ENCODE results near the gene DCP2.
"Not testable (repeated sequence)": the region's sequence is repeated elsewhere in the genome, so short reads cannot be mapped to it uniquely, and the experiment has no call there.

Gene DCP2

DNA sequence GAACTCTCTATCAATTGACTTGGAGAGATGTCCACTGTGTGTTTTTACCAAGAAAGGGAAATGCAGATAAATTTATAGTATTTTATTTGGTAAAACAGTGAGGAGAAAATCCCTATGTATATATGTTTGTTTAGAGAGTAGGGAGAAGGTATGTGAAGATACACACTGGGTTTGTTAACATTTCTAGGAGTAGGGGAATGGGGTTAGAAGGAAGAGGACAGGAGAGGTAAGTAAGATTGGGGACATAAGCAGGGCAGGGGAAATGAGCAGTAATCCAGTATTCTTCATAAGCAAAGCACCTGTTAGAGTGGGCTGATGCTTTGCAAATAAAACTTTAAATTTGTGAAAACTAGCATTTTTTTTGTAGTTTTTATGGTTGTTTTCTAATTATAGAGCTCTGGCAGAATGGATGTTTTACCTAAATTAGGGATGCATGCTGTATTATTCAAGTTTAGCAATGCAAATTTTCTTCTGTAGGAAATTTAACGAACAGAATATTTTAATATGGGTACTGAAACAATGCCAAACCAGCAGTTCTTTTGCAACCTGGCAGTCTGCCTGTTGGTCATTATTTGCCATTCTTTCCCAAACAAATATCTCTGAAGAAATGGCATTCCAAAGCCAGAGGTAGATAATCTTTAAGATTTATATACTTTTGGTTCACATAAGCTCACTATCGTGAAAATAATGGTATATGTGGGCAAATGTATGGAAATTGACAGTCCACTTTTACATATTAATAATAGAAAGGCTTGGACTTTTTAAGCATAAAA lies 19.4 kb upstream of the DCP2 start:
- no peaks in the 10 kb centered on the region for H3K27me3 ChIP-seq (ENCODE audit: insufficient read depth, low read length)
- no peak overlapping the region for H2AFZ ChIP-seq (ENCODE audit: low read depth, low read length)
- no peaks in the 10 kb centered on the region for H3K36me3 ChIP-seq (ENCODE audit: insufficient read depth, low read length)
- peaks cover 21% of the 10 kb centered on the region for H3K4me1 ChIP-seq (ENCODE audit: insufficient read depth, low read length)
- H3K4me3 ChIP-seq (ENCODE audit: low read length) = no peak overlapping the region
- no peaks in the 10 kb centered on the region for H3K9me3 ChIP-seq (ENCODE audit: low read length)

DNA sequence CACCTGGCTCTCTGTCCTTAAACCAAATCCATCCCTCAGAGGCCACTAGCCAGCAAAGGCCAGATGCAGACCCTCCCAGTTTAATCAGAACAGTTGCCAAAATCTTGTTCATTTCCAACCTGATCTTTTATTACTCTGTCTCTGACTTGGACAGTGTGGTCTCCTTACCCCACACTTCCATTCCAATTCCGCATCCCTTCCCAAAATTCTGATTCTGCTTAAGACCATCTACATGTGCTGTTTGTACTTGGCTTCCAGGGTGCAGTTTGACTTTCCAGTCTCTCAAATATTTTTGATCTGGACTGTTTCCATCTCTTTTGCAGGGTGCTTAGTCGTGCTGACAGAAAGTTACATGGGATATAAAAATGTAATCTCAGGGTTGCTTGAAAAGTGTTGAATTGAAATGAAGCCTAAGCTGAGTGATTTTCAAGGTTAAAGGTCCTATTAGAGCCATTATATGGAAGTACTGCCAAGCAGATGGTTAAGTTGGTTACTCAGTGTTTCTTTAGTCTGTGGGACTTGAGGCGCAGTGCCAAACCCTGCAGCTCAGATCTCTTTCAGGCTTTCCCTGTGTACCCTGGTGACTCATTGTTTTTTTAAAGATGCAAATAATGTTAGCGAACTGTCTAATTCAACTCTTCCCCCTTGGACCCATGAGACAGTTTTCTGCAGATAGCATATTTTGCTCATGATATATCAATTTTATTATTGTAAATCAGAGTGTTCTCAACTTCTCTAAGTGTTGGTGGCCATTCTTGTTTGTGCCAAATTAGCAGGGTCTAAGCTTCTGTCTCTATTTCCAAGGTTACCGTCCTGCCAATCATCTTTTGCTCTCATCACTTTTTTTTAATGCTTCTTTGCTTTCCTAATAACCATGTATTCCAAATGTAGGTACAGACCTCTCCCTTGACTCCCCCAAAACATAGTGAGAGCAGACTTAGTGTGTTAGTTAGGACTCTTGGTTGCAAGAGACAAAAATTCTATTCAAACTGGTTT lies 18.2 kb upstream of the DCP2 start:
- Histone ChIP-seq H3K4me3 (ENCODE audit: low read length) (no peak overlapping the region), H2AFZ (ENCODE audit: low read depth, low read length) (peak overlapping the region; percentile 26), H3K4me1 (ENCODE audit: insufficient read depth, low read length) (peaks cover 21% of the 10 kb centered on the region), H3K9me3 (ENCODE audit: low read length) (no peaks in the 10 kb centered on the region), H3K27me3 (ENCODE audit: insufficient read depth, low read length) (no peaks in the 10 kb centered on the region), H3K36me3 (ENCODE audit: insufficient read depth, low read length) (no peaks in the 10 kb centered on the region)

DNA sequence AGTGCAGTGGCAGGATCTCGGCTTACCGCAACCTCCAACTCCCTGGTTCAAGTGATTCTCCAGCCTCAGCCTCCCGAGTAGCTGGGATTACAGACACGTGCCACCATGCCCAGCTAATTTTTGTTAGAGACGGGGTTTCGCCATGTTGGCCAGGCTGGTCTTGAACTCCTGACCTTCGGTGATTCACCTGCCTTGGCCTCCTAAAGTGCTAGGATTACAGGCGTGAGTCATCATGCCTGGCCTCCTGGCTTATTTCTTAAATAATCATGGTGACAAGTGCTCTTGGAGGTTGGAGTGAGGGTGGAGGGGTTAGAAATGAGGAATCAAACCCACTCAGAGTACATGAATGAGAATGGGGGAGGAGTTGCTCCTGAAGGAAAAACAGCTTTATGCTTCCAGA lies 16.7 kb upstream of the DCP2 start:
- not testable (repeated sequence) for H3K4me3 ChIP-seq (ENCODE audit: low read length); H2AFZ ChIP-seq (ENCODE audit: low read depth, low read length); H3K27me3 ChIP-seq (ENCODE audit: insufficient read depth, low read length); H3K9me3 ChIP-seq (ENCODE audit: low read length); H3K36me3 ChIP-seq (ENCODE audit: insufficient read depth, low read length)
- H3K4me1 ChIP-seq (ENCODE audit: insufficient read depth, low read length) = peaks cover 21% of the 10 kb centered on the region

DNA sequence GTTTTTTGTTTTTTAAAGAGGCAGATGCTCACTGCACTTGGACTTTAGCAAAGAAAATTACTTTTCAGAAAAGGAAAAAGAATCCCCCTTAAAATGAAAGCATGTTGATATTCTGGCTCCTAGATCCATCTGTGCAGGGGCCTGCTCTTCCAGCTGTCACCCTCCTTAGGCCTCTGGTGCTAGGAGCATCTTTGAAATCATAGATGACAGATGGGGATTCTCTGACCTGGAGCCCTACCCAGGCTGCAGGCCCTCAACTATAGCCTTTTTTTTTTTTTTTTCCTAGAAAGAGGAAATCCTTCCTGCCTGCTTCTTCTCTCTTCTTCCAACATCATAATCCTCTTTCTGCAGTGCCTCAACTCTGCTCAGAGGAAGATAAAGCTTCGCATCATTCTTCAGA lies 16.3 kb upstream of the DCP2 start:
- H3K9me3 ChIP-seq (ENCODE audit: low read length) = no peaks in the 10 kb centered on the region
- H3K4me1 ChIP-seq (ENCODE audit: insufficient read depth, low read length) = peaks cover 21% of the 10 kb centered on the region
- H2AFZ ChIP-seq (ENCODE audit: low read depth, low read length) = no peak overlapping the region
- no peak overlapping the region for H3K4me3 ChIP-seq (ENCODE audit: low read length)
- H3K36me3 ChIP-seq (ENCODE audit: insufficient read depth, low read length) = no peaks in the 10 kb centered on the region
- no peaks in the 10 kb centered on the region for H3K27me3 ChIP-seq (ENCODE audit: insufficient read depth, low read length)

DNA sequence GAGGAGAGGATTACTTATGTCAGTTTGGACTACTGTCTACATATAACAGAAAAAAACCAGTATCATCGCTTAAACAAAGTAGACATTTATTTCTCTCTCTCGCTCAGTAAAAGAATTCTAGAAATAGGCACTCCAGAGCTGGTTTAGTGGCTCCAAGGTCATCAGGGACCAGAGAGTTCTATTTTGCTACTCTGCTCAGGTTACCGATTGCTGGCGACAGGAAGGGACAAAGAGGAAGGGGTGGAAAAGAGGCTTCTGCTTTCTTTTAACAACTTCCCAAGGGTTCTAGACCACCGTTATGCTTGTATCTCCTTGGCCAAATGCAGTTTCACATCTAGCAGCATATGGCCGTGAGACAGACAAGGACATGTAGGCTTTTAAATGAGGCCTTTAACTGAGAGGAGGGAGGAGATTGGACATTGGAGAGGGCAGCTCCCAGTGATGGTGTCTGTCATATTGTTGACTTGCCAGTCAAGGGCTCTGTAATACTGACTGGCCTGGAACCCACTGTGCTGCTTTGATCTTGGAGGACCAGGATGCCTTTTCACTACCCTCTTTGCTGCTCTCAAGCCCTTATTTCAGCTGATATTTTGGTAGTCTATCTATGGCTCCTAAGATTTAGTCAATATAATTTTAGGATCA lies 15.6 kb upstream of the DCP2 start:
- Histone ChIP-seq H2AFZ (ENCODE audit: low read depth, low read length) (no peak overlapping the region), H3K4me1 (ENCODE audit: insufficient read depth, low read length) (peaks cover 21% of the 10 kb centered on the region), H3K36me3 (ENCODE audit: insufficient read depth, low read length) (no peaks in the 10 kb centered on the region), H3K9me3 (ENCODE audit: low read length) (no peaks in the 10 kb centered on the region), H3K27me3 (ENCODE audit: insufficient read depth, low read length) (no peaks in the 10 kb centered on the region), H3K4me3 (ENCODE audit: low read length) (no peak overlapping the region)

DNA sequence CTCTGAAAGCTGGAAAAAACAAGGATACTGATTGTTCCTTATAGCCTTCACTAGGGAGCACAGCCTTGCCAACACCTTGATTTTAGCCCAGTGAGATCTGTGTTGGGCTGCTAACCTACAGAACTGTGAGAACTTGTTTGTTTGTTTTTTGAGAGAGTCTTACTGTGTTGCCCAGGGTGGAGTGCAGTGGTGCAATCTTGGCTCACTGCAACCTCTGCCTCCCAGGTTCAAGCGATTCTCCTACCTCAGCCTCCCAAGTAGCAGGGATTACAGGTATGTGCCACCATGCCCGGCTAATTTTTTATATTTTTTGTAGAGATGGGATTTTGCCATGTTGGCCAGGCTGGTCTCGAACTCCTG lies 13.2 kb upstream of the DCP2 start:
- H3K4me3 ChIP-seq (ENCODE audit: low read length); H3K36me3 ChIP-seq (ENCODE audit: insufficient read depth, low read length); H2AFZ ChIP-seq (ENCODE audit: low read depth, low read length); H3K27me3 ChIP-seq (ENCODE audit: insufficient read depth, low read length); H3K9me3 ChIP-seq (ENCODE audit: low read length): not testable (repeated sequence)
- H3K4me1 ChIP-seq (ENCODE audit: insufficient read depth, low read length) = peaks cover 16% of the 10 kb centered on the region

DNA sequence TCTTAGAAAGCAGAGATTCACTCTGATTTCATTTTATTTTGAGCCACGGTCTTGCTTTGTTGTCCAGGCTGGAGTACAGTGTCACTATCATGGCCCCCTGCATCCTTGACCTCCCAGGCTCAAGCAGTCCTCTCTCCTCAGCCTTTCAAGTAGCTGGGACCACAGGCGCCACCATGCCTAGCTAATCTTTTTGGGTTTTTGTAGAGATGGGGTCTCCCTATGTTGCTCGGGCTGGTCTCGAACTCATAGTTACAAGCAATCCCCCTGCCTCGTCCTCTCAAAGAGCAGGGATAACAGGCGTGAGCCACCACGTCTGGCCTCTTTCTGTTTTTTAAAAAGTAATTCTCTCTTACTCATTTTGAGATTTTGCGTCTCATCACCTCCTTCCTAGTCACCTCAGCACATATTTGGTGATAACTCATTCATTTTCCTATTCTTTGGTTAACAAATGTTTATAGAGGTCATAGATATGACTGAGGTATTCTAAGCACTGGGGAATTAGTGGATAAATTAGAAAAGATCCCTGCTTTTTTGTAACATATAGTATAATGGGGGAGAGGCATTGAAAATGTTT lies 10.8 kb upstream of the DCP2 start:
- Histone ChIP-seq H3K4me1 (ENCODE audit: insufficient read depth, low read length) (peaks cover 6% of the 10 kb centered on the region), H3K9me3 (ENCODE audit: low read length) (no peaks in the 10 kb centered on the region), H3K36me3 (ENCODE audit: insufficient read depth, low read length) (no peaks in the 10 kb centered on the region), H3K4me3 (ENCODE audit: low read length) (no peak overlapping the region), H2AFZ (ENCODE audit: low read depth, low read length) (no peak overlapping the region), H3K27me3 (ENCODE audit: insufficient read depth, low read length) (no peaks in the 10 kb centered on the region)

DNA sequence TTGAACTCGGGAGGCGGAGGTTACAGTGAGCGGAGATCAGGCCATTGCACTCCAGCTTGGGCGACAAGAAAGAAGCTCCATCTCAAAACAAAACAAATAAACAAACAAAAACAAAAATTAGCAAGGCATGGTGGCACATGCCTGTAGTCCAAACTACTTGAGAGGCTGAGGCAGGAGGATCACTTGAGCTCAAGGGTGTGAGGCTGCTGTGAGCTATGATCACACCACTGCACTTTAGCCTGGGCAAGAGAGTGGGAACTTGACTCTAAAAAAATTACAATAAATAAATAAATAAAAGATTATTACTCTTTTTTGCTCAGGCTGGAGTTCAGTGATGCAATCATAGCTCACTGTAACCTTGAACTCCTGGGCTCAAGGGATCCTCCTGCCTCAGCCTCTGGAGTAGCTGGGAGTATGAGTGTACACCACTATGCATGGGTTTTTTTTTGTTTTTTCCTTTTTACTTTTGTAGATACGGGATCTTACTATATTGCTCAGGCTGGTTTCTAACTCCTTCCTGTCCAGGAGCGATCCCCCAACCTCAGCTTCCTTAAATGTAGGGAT lies 9.0 kb upstream of the DCP2 start:
- H3K4me3 ChIP-seq (ENCODE audit: low read length) = no peak overlapping the region
- peaks cover 15% of the 10 kb centered on the region for H3K4me1 ChIP-seq (ENCODE audit: insufficient read depth, low read length)
- H2AFZ ChIP-seq (ENCODE audit: low read depth, low read length) = no peak overlapping the region
- no peaks in the 10 kb centered on the region for H3K27me3 ChIP-seq (ENCODE audit: insufficient read depth, low read length)
- H3K36me3 ChIP-seq (ENCODE audit: insufficient read depth, low read length) = no peaks in the 10 kb centered on the region
- no peaks in the 10 kb centered on the region for H3K9me3 ChIP-seq (ENCODE audit: low read length)

DNA sequence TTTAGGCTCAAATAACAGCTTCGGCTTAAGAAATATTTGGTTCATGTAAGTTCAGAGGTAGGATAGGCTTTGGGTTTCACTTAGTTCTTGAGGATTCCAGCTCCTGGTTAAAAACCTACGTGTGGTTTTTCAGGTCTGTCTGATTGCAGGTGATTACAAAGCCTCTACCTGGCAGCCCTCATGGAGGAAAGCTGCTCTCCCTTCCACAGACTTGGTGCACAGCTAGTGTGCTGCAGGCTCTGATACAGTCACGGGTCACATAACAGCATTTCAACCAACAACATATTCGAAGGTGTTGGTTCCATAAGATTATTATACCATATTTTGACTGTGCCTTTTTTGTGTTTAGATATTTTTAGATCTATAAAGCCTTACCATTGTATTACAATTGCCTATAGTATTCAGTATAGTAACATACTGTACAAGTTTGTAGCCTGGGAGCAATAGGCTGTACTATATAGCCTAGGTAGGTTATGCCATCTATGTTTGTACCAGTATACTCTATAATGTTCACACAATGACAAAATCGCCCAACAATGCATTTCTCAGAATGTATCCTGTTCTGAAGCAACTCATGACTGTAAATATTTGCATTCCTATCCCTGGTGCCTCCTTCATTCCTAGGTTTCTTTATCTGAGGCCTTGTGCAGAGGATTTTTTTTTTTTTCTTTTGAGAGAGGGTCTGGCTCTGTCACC lies 8.0 kb upstream of the DCP2 start:
- Histone ChIP-seq H2AFZ (ENCODE audit: low read depth, low read length) (no peak overlapping the region), H3K4me1 (ENCODE audit: insufficient read depth, low read length) (peaks cover 15% of the 10 kb centered on the region), H3K27me3 (ENCODE audit: insufficient read depth, low read length) (no peaks in the 10 kb centered on the region), H3K36me3 (ENCODE audit: insufficient read depth, low read length) (no peaks in the 10 kb centered on the region), H3K9me3 (ENCODE audit: low read length) (no peaks in the 10 kb centered on the region), H3K4me3 (ENCODE audit: low read length) (no peak overlapping the region)

DNA sequence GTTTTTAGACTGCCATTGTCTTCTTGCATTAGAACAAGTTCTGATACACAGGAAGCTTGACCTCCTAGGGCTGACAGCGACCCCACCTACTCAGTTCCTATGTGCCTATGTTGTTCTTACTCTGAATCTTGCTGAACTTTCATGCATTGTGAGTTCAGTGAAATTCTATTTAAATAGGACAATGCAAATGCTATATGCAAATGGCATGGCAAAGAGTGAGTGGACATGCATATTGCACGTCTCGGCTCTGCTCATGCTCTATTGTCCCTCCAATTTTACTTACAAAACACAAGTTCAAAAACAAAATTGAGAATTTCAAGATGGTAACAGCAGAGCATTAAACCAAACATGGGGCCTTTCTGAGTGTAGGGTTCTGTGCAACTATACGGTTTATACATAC lies 5.3 kb upstream of the DCP2 start:
- H3K4me1 ChIP-seq (ENCODE audit: insufficient read depth, low read length) = peaks cover 23% of the 10 kb centered on the region
- no peak overlapping the region for H2AFZ ChIP-seq (ENCODE audit: low read depth, low read length)
- no peaks in the 10 kb centered on the region for H3K36me3 ChIP-seq (ENCODE audit: insufficient read depth, low read length)
- no peaks in the 10 kb centered on the region for H3K9me3 ChIP-seq (ENCODE audit: low read length)
- H3K4me3 ChIP-seq (ENCODE audit: low read length) = no peak overlapping the region
- H3K27me3 ChIP-seq (ENCODE audit: insufficient read depth, low read length) = no peaks in the 10 kb centered on the region

DNA sequence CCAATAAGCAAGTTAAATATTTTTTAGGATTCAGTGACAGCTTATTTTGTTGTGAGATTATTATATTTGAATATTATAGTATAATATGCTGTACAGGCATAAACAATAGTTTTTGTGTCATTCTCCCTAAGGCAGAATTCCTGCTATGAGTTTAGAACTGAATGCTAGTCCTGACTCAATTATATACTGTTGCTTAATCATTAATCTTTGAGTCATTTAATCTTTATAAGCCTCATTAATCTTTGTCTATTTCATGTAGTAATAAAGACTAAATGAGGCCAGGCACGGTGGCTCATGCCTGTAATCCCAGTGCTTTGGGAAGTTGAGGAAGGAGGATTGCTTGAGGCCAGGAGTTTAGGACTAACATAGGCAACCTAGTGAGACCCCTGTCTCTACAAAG lies 3.6 kb upstream of the DCP2 start:
- Histone ChIP-seq H3K4me3 (ENCODE audit: low read length) (no peak overlapping the region), H3K4me1 (ENCODE audit: insufficient read depth, low read length) (peaks cover 23% of the 10 kb centered on the region), H3K27me3 (ENCODE audit: insufficient read depth, low read length) (no peaks in the 10 kb centered on the region), H3K36me3 (ENCODE audit: insufficient read depth, low read length) (no peaks in the 10 kb centered on the region), H3K9me3 (ENCODE audit: low read length) (no peaks in the 10 kb centered on the region), H2AFZ (ENCODE audit: low read depth, low read length) (no peak overlapping the region)

DNA sequence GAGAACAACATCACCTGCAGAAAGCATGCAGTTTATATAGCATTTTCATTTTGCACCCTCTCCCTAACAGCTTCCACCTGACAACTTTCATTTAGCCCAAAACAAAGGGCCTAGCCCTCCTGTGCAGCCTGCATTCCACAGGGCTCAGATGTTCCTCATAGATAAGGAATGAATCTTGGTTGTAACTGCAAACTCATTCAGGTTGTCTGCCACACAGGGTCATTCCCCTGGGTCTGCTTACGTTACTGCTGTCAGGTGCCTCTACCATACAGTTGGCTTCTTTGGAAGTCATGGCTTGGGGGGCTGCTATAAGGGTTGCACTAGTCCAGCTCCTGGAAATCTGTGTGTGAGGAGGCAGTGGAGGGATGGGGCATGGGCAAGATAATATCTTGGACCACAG lies 2.7 kb upstream of the DCP2 start:
- Histone ChIP-seq H3K9me3 (ENCODE audit: low read length) (no peaks in the 10 kb centered on the region), H3K4me3 (ENCODE audit: low read length) (no peak overlapping the region), H3K27me3 (ENCODE audit: insufficient read depth, low read length) (no peaks in the 10 kb centered on the region), H2AFZ (ENCODE audit: low read depth, low read length) (no peak overlapping the region), H3K4me1 (ENCODE audit: insufficient read depth, low read length) (peaks cover 23% of the 10 kb centered on the region), H3K36me3 (ENCODE audit: insufficient read depth, low read length) (no peaks in the 10 kb centered on the region)
